Body of pancreas (tissue), 4 donors: ENCODE measurements around the gene RAB6B. TPM values are rescaled to one million over a fixed set of nuclear protein-coding genes. Genes with fewer than 3 reads are reported as not detected.

Experiments
- ATAC-seq: fragments of 150-250 bp; one replicate; pipeline ENCODE4 v1.9.1; 2016
- DNase-seq, 4 donors: peaks; one replicate each; pipeline ENCODE4 v3.0.0-alpha.2; 2019
- H3K27ac ChIP-seq, 4 donors: fragments of 200-600 bp; sonication (generic); 1 replicate in 3 of 4; 2 replicates in 1 of 4; pipeline versions ENCODE4 v1.5.1 to v1.6.1; 2016 to 2019; ENCODE audit warnings: mild to moderate bottlenecking in 1 of 4, mixed read lengths in 1 of 4, moderate library complexity in 1 of 4
- H3K27me3 ChIP-seq, 2 donors: fragments of 200-600 bp; sonication (generic); one replicate each; pipeline ENCODE4 v1.6.0; 2016; ENCODE audit warnings: mild to moderate bottlenecking in 1 of 2
- H3K36me3 ChIP-seq, 2 donors: fragments of 200-600 bp; sonication (generic); replicated peaks in 1 of 2; 2 replicates each; pipeline ENCODE4 v1.5.1; 2016; ENCODE audit warnings: low read depth in 2 of 2; ENCODE audit not compliant: insufficient read depth in 1 of 2
- H3K4me1 ChIP-seq: fragments of 200-600 bp; sonication (generic); one replicate; pipeline ENCODE4 v1.6.0; 2016
- H3K4me3 ChIP-seq, 2 donors: fragments of 200-600 bp; sonication (generic); 1 replicate in 1 of 2; 2 replicates in 1 of 2; pipeline ENCODE4 v1.5.1; 2016 to 2019
- H3K9me3 ChIP-seq, 3 donors: fragments of 200-600 bp; sonication (generic); 1 replicate in 2 of 3; 2 replicates in 1 of 3; pipeline ENCODE4 v1.5.1; 2016
- POLR2A ChIP-seq, 3 donors: fragments of 450-650 bp; IDR thresholded peaks; one replicate each; pipeline ENCODE4 v1.6.1; 2016; ENCODE audit warnings: antibody characterized with exemption in 3 of 3, mild to moderate bottlenecking in 2 of 3
- WGBS, 2 donors: methylation state at CpG; one replicate each; pipeline ENCODE4 v1.1.5; 2017; 5-methylcytosine and 5-hydroxymethylcytosine counted together
- intact Hi-C: fragments of 100-400 bp; cut with DNase I; formaldehyde crosslinking; loops from one replicate; pipeline ENCODE4 v1.15.1; 2023
- total RNA-seq, 2 donors: library from RNA; depleted of rRNA; stranded (reverse); fragments of >200 nt; gene quantifications; one replicate each; pipeline ENCODE4 v1.1.0, GENCODE V29; 2016
- TF ChIP-seq, protein P1 (sequence below), 7 experiments: fragments of 450-650 bp in 4 of 7; fragments of 200-600 bp in 3 of 7; sonication (generic) in 3 of 7; IDR thresholded peaks; one replicate each; pipeline ENCODE4 v1.5.1; 2016 to 2019; ENCODE audit warnings: antibody characterized with exemption in 7 of 7

Gene RAB6B
- total RNA-seq, 2 donors from 2014 or later = 2.6 to 3.0 TPM

DNA sequence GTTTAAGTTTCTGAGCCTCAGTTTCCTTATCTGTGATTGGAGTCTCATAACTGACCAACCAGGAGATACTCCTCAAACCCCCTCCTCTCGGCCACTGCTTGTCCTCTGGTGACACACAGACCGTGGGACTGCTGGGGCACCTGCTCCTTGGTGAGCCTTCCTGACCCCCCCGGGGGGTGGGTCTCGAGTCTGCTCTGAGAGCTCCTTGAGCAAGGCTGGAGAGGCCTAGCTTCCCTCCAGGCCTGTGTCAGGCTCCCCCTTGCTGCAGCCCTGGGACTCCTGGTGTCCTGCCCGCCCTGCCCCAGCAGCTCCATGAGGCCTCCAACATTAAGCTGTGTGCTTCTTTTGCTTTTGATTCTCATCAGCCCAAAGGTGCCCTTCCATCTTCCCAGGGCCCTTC, 62.4 kb downstream of the RAB6B start:
- 82 to 89% methylated on average over 5 of the region's 5 CpGs for WGBS, 2 donors
- H3K4me1 ChIP-seq = no peaks in the 10 kb centered on the region
- ATAC-seq (no peak), DNase-seq (no peak)
- H3K36me3 ChIP-seq = no peaks in the 10 kb centered on the region
- no peak for TF ChIP-seq POLR2A (IDR thresholded peaks at IDR 0.05)
- TF ChIP-seq, protein P1, sequence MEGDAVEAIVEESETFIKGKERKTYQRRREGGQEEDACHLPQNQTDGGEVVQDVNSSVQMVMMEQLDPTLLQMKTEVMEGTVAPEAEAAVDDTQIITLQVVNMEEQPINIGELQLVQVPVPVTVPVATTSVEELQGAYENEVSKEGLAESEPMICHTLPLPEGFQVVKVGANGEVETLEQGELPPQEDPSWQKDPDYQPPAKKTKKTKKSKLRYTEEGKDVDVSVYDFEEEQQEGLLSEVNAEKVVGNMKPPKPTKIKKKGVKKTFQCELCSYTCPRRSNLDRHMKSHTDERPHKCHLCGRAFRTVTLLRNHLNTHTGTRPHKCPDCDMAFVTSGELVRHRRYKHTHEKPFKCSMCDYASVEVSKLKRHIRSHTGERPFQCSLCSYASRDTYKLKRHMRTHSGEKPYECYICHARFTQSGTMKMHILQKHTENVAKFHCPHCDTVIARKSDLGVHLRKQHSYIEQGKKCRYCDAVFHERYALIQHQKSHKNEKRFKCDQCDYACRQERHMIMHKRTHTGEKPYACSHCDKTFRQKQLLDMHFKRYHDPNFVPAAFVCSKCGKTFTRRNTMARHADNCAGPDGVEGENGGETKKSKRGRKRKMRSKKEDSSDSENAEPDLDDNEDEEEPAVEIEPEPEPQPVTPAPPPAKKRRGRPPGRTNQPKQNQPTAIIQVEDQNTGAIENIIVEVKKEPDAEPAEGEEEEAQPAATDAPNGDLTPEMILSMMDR (IDR thresholded peaks at IDR 0.05) = no peak
- intact Hi-C loops = no loop called here
- H3K4me3 ChIP-seq = no peak overlapping the region
- no peak overlapping the region for H3K27ac ChIP-seq
- no peaks in the 10 kb centered on the region for H3K9me3 ChIP-seq
- H3K27me3 ChIP-seq = no peaks in the 10 kb centered on the region

DNA sequence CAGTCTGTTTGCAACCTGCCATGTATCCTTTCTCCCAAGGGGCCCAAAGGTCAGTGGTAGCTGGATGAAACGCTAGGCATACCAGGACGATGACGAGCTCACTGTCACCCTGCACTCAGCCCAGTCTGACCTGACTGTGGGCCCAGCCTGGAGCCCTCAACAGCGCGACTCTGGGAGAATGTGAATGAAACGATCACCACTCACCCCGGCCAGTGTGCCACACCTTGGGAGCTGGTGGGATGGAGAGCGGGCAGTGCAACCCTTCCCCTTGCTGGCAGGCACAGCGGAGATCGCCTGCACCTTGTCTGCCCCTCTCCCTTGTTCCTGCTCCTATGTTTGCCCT, 62.9 kb downstream of the RAB6B start:
- Histone ChIP-seq H3K36me3 (no peaks in the 10 kb centered on the region), H3K4me3 (no peak overlapping the region), H3K4me1 (no peaks in the 10 kb centered on the region), H3K27me3 (no peaks in the 10 kb centered on the region), H3K27ac (no peak overlapping the region), H3K9me3 (no peaks in the 10 kb centered on the region)
- ATAC-seq = no peak
- 87 to 92% methylated on average over 3 to 10 of the region's 10 CpGs for WGBS, 2 donors
- TF ChIP-seq, protein P1 (IDR thresholded peaks at IDR 0.05) = no peak
- no peak for TF ChIP-seq POLR2A (IDR thresholded peaks at IDR 0.05)
- DNase-seq = no peak
- intact Hi-C loops = no loop called here

DNA sequence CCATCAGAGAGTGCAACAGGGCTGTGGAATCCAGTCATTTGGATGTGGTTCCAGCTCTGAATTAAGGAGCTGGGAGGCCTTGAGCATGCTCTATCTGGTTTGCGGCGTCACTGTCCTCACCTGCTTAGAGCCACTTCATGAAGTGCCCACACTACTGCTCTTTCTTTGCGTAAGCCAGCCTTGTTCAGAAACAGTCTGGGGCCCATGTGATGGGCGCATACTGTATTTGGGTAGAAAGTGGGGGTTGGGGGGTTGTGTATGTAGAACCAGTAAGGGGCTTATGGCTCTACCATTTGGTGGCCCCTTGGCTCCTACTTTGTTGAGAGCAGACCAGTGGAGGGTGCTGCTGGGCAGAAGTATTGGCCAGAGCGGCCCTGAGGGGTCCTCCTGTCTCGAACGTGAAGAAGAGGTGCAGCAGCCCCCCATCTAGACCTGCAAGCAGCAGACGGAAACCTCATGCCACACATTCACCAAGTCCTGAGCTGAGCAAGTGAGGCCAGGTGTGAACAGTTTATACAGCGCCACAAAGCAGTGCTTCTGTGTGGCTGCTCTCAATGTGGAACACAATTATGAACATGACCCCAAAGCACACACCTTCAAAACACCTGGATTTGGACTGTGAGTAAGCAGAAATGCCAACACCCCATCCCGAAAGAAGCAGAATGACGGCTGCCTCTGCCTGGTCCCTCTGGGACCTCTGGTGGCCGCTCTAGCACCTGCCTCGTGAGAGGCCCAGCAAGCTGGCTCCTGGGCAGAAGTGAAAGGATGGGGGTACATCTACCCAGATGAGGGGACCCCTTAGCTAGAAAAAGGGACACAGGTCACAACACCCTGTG, 63.5 kb downstream of the RAB6B start:
- Histone ChIP-seq H3K27ac (no peak overlapping the region), H3K9me3 (no peaks in the 10 kb centered on the region), H3K4me3 (no peak overlapping the region), H3K27me3 (no peaks in the 10 kb centered on the region), H3K36me3 (no peaks in the 10 kb centered on the region), H3K4me1 (no peaks in the 10 kb centered on the region)
- intact Hi-C loops = no loop called here
- 76 to 92% methylated on average over 12 to 13 of the region's 13 CpGs for WGBS, 2 donors
- no peak for TF ChIP-seq POLR2A (IDR thresholded peaks at IDR 0.05)
- TF ChIP-seq, protein P1 (IDR thresholded peaks at IDR 0.05) = no peak
- no peak for ATAC-seq
- no peak for DNase-seq

DNA sequence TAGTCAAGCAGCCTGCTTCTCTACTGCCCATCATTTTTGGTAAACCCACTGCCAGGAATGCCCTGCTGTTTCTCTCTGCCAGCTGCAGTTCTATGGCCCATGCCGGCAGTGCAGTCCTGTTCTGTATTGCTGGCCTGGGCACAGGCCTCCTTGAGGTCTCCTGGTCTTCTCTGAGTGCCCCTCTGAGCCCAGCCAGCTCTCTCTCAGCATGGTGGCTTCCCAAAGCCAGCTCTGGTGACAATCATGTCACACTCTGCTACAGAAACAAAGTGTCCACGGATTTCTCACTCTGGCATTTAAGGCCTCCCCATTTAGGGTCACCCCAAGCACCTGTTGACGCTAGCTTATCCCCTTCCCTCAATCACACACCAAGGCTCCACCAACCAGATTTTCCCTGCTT, 65.6 kb downstream of the RAB6B start:
- no peaks in the 10 kb centered on the region for H3K9me3 ChIP-seq
- H3K27me3 ChIP-seq = no peaks in the 10 kb centered on the region
- intact Hi-C loops = no loop called here
- H3K4me1 ChIP-seq = no peaks in the 10 kb centered on the region
- WGBS, 2 donors = 80 to 82% methylated on average over 3 of the region's 3 CpGs
- no peak overlapping the region for H3K27ac ChIP-seq
- TF ChIP-seq, protein P1 (IDR thresholded peaks at IDR 0.05) = no peak
- TF ChIP-seq POLR2A (IDR thresholded peaks at IDR 0.05) = no peak
- ATAC-seq (no peak), DNase-seq (no peak)
- H3K4me3 ChIP-seq = no peak overlapping the region
- no peaks in the 10 kb centered on the region for H3K36me3 ChIP-seq

DNA sequence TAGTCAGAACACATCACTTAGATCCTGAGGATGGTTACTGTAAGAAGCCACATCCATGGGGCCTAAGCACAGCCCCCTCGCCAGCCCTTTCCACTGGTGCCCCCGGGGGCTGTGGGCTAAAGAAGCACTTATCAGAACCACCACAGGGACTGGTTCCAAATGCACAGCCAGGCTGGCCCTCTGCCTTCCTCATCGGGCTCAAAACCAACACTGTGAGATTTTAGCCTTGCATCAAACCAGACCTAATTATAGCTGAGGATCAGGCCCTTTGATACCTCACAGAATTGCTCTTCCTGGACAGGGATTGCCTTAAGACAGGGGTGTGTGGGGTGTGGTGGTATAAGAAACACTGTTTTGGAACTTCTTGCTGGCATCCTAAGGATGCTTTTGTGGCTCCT, 66.4 kb downstream of the RAB6B start:
- DNase-seq = no peak
- no peak for ATAC-seq
- no peaks in the 10 kb centered on the region for H3K27me3 ChIP-seq
- no peak overlapping the region for H3K4me3 ChIP-seq
- TF ChIP-seq POLR2A (IDR thresholded peaks at IDR 0.05) = no peak
- TF ChIP-seq, protein P1 (IDR thresholded peaks at IDR 0.05) = no peak
- intact Hi-C loops = no loop called here
- H3K4me1 ChIP-seq = no peaks in the 10 kb centered on the region
- no peak overlapping the region for H3K27ac ChIP-seq
- 45 to 60% methylated on average over 2 to 3 of the region's 3 CpGs for WGBS, 2 donors
- no peaks in the 10 kb centered on the region for H3K36me3 ChIP-seq
- H3K9me3 ChIP-seq = no peaks in the 10 kb centered on the region
